HEK293 (cell line): ENCODE results near the gene TMEM88.

Experiments
- CTCF ChIP-seq: fragments of 450-650 bp; formaldehyde crosslinking; IDR thresholded peaks from 2 replicates; pipeline ENCODE4 v1.5.1; 2016; ENCODE audit warnings: missing biosample characterization, missing genetic modification characterization
- HOXA7 ChIP-seq: sonication (generic); formaldehyde crosslinking; IDR thresholded peaks from 2 replicates; pipeline ENCODE4 v1.8.1; 2022; ENCODE audit warnings: missing genetic modification reagents, borderline replicate concordance
- ZBTB1 ChIP-seq: fragments of 450-650 bp; formaldehyde crosslinking; IDR thresholded peaks from 2 replicates; pipeline ENCODE4 v1.5.1; 2016; ENCODE audit warnings: missing biosample characterization, missing genetic modification characterization
- ZBTB44 ChIP-seq: fragments of 450-650 bp; IDR thresholded peaks from 2 replicates; pipeline ENCODE4 v1.5.1; 2018; ENCODE audit warnings: missing biosample characterization, mild to moderate bottlenecking, missing genetic modification characterization
- ZBTB49 ChIP-seq: fragments of 450-650 bp; formaldehyde crosslinking; IDR thresholded peaks from 2 replicates; pipeline ENCODE4 v1.5.1; 2016; ENCODE audit warnings: missing biosample characterization, missing genetic modification characterization, low read depth
- ZBTB6 ChIP-seq: fragments of 450-650 bp; formaldehyde crosslinking; IDR thresholded peaks from 2 replicates; pipeline ENCODE4 v1.5.1; 2017; ENCODE audit warnings: missing biosample characterization, missing genetic modification characterization
- ZNF416 ChIP-seq: fragments of 450-650 bp; formaldehyde crosslinking; IDR thresholded peaks from 2 replicates; pipeline ENCODE4 v1.5.1; 2016; ENCODE audit warnings: missing biosample characterization, missing genetic modification characterization
- ZNF658 ChIP-seq: fragments of 450-650 bp; formaldehyde crosslinking; IDR thresholded peaks from 2 replicates; pipeline ENCODE4; 2016; ENCODE audit warnings: missing biosample characterization, missing genetic modification characterization
- ZNF747 ChIP-seq: fragments of 450-650 bp; formaldehyde crosslinking; IDR thresholded peaks from 2 replicates; pipeline ENCODE4 v1.5.1; 2016; ENCODE audit warnings: missing biosample characterization, missing genetic modification characterization

GRCh38 chr17:7884581-7885366, 29.9 kb downstream of the TMEM88 start:
- TF ChIP-seq CTCF (no peak), ZBTB1 (tag by site-specific recombination) (no peak), ZNF658 (tag by site-specific recombination) (no peak), ZBTB44 (no peak), ZNF747 (tag by site-specific recombination) (no peak), ZBTB49 (tag by site-specific recombination) (no peak), ZNF416 (no peak), HOXA7 (CRISPR knock-in tag) (no peak), ZBTB6 (tag by site-specific recombination) (no peak)
